A549 treated with Hydrocortisone at 1 μM for 4 hours (cell line): ENCODE results near the gene TJP2. TPM values are rescaled to one million over a fixed set of nuclear protein-coding genes. Genes with fewer than 3 reads are reported as not detected.

Experiments
- total RNA-seq: library from RNA; stranded (reverse); fragments of 200-300 nt; extraction: Qiagen RNA extraction; gene quantifications from 5 replicates; pipeline ENCODE4 v1.2.3, GENCODE V29; 2022

TJP2 gene
- 3.4 to 5.5 TPM (median 4.9 TPM) in 5 replicates for total RNA-seq

GRCh38 chr9:69173891-69174615 is at the start of gene TJP2:
TSS of gene TJP2 (plus strand) at chr9:69174277. CDS start at chr9:69174373, 96 bp downstream.

Other genes with a start within 250 kb of the TJP2 start
- gene PRKACG, start 160.2 kb upstream of the TJP2 start, total RNA-seq, result not detected in 5 replicates
- gene FXN, start 138.5 kb upstream of the TJP2 start, total RNA-seq, result 23.2 to 28.2 TPM (median 25.2 TPM) in 5 replicates
- gene ENTREP1, start 150.9 kb downstream of the TJP2 start, total RNA-seq, result 0.52 to 0.84 TPM (median 0.76 TPM) in 5 replicates